ENCODE results near the gene BCL2L11.
A peak's percentile ranks its signal among the peaks of the same experiment; 100 is the strongest.

Gene BCL2L11

DNA sequence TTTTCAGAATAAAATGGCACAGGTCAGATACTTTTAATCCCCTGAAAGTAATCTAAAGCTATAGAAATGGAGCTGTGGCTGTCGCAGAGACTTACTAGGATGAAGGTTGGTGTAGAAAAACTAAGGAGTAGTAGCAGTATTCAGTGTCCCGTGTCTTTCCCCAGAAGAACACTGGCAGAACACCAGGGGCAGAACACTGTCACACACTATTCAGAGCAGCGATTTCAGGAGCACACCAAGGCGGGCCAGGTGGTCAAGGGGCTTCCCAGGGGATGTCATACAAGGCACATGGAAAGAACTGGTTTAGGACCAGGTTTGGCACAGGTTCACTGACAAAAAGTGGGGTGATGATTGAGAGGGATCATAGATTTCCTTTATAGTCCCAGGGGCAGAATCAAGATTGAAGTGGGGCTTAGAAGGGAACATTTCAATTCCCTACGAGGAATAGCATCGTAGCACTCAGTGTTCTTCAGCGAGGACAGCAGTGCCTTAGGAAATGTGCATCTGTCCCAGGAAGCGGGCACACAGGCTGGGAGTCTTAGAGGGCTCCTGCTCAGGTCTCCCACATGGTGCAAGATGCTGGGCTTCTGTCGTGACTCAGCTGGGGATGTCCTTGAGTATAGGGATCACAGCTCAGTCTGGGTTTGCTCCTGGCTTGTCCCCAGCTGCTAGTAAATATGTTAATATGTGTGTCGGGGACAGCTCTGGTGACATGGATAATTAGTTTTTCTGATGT lies 22.6 kb downstream of the BCL2L11 start:
- DNase-seq (ENCODE audit: low spot score): no peak

DNA sequence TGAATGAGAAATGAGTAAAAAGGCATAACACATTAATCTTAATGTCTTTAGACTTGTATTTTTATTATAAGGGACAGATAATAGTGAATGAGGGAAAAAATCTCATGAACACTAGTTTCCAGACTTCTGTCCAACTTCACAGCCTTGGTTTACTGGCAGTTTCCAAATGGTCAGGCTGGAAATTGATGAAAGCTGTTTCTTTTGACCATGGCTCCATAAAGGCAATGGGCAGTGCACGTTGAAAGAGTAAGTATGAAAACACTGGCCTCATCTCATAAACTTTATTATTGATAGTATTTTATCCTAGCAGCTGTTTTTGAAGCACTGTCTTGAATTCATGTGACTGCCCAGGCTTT lies 23.1 kb downstream of the BCL2L11 start:
- DNase-seq (ENCODE audit: low spot score): no peak

DNA sequence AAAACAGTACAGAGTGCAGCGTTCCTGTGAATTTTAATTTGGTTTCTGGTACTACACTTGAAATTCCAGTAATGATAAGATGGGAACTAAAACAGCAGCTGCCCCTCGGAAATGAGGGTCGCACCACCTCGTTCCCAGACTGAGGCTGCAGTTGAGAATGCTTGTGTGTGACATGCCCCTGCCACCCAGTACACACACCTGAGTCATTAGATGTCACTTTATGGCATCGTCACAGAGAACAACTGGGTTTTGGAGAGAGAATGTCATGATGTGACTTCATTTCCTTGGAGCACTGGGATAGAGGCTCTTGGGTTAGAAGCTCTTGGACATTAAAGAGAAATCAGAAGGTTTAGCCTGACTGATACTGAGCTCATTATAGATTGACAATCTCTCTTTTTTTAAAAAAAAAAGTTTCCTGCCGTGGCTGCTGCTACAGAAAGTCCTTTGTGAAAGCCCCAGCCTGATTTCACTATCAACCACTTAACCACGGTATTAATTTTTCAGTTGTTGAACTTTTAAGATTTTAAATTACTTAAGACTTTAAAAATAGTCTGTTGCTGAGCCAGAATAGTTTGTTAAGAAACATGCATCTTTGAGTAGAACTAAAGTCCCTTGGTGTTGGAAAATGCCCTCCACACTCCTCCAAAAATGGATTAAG lies 24.5 kb downstream of the BCL2L11 start:
- DNase-seq (ENCODE audit: low spot score): no peak

DNA sequence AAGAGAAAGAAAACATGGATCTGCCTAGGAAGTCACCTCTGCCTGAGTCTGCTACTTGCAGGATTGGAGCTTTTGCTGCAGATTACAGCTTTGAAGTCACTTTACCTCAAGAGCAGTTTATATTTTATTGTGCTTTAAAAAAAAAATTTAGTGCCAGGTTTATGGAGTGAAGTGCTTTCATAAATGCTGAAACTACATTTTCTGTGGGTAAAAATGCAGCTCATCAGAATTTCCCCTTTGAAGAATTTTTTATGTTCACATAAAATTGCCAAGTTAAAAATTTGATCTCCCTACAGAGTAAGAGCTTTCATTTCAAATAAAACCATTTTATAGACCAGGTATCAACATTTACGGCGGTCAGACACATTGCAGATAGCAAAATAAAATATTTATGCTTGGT lies 25.2 kb downstream of the BCL2L11 start:
- no peak for DNase-seq (ENCODE audit: low spot score)

DNA sequence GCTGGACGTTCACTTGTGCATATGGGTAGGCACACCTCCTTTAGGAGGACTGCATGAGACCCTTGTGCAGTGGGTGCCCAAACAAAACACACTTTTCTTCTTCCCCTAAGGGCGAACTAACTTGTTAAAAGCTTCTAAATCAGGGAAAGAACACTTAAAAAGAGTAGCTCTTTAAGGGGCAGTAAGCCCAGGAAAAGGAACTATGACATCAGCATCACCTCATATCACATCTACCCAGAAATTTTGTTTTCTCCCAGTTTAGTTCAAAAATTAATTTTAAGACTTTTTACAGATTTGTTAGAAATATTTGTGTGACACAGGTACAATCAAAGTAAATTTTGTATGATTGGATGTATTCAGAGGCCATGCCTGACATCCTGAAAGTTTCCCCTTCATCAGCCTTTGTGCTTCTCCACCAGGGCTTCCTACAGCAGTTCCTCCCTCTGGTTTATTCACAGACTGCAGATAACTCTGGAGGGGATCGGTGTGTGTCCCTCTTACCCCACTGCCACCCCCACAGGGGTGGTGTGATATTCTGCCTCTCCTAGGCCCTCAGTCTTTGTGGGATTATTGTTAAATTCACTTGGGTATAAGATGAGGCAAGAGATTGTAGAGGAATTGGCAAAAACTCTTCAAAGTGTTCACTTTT lies 27.6 kb downstream of the BCL2L11 start:
- DNase-seq (ENCODE audit: low spot score): no peak

DNA sequence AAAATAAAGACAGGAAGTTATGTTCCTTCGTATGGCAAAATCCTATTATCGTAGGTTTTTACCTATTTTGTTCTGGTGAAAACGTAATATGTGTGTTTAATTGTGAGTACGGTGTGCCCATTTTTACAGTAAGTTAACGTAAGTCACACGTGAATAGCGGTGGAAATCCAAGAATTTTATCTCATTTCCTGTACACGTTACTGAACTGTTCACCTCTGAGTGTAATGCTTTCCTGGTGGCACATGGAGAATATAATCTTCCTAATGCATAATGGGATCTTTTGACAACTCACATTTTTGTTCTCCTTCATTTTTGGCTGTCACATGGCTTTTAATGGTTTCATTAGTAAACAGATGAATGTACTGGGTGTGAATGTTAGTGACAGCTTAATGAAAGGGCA lies 28.2 kb downstream of the BCL2L11 start:
- no peak for DNase-seq (ENCODE audit: low spot score)

DNA sequence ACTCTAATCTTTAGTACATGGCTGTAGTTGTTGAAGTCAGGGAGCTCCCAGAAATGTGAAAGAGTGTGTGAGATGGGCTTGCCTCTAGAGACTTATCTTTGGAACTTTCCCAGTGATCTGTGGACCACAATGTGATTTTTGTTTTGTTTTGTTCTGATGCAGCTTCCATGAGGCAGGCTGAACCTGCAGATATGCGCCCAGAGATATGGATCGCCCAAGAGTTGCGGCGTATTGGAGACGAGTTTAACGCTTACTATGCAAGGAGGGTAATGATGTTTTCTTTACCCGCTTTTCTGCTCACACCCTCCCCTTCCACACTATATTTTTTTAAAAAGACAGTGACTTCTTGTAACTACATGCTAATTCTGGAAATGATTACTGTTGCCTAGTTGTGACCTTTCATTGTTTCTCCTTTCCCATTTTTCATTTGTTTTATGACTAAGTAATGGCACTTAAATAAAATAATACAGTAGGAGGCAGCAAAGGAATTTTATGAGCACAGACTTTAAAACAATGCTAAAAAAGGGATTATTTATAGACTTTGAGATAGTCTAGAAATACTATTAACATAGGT lies 29.3 kb downstream of the BCL2L11 start:
- no peak for DNase-seq (ENCODE audit: low spot score)

DNA sequence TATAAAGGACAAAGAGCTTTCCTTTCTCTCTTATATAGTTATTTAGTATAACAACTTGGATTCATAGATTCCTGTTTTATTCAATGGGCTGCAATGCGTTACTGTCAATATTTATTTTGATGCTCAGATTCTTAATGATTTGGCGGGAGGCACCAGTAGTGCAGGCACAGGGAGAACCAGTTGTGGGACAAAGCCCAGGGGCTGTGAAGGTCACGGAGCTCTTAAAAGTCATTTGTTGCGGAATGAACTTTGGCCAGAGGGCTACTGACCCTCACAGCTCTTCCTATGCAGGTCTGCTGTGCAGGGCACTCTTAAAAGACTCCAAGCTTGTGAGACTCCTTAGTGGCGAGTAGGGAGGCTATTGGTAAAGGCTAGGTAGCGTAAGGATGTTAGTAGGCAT lies 34.0 kb downstream of the BCL2L11 start:
- DNase-seq (ENCODE audit: low spot score): no peak

DNA sequence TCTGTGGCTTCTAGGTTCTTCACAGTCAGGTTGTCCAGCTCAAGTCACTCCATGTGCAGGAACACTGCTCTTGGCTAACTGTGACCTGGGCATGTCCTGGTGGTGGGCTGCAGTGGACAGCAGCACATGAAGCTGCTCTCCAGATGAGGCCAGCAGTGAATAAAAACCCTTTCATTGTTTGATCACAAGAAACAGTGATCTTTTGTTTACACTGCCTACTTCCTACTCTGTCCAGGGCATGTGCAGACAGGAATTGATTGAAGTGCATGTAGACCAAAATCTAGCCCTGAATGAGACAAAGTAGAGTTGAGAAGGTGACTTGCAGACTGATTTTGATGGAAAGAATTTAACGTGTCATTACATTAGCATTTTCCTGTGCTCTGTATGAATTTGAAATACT lies 34.9 kb downstream of the BCL2L11 start:
- DNase-seq (ENCODE audit: low spot score): no peak

DNA sequence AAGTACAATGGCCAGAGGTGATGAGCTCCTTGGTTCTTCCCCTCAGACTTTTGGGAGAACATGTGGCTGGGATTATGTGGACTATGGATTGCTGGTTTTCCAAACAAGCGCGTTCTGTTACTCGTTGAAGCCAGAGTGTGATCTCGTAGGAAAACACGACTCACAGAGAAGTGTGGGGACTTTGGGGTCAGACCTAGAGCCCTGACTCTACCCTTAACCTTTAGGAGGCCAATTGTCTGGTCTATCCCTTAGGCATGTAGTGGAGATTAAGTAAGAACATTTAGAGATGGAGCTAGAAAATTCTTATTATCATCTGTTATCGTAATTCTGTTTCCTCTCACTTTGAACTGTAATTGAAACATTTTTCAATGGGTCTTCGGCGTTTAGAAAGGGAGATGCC lies 35.8 kb downstream of the BCL2L11 start:
- no peak for DNase-seq (ENCODE audit: low spot score)

DNA sequence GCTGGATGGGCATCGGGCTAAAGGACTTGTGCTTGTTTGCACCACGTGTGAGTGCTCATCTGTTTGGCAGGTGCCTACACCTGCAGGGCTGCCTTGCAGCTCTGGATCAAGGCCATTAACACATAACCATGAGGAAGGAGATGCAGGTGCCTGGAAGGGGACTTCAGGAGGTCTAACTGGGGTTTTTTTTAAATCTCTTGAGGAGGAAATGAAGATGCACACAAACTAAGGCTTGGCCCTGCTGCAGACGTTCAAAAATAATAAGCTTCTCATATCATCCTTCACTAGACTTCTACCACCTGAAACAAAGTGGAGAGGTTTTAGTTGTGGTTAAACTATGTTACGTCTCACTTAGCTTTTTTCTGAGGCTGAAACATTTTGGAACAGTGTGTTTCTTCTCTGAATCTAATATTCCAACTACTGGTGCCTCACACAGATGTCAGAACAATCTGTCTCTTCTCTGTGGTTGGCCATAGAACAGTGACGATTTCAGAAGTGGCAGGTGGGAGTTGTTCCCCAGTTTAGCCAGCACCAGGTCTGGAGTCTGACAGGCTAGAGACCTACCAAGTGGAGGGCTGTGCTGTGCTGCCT lies 36.5 kb downstream of the BCL2L11 start:
- DNase-seq (ENCODE audit: low spot score): no peak

DNA sequence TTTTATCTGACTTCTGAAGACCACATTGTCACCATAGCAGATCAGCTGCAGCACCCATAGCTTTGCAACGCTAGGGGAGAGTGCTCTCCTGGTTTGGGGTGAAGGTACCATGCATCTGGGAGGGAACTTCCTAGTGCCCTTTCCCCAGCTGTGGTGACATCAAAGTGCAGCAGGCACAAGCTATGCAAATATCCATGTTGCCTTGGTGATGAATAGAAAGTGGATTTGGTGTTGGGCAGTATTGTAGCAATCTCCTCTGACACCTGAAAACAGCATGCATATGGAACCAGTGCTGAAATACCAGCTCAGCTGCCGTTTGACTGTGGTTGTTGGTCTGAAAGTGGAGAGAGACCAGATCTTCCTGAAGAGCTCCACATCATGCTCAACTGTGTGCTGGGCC lies 37.1 kb downstream of the BCL2L11 start:
- DNase-seq (ENCODE audit: low spot score): no peak

DNA sequence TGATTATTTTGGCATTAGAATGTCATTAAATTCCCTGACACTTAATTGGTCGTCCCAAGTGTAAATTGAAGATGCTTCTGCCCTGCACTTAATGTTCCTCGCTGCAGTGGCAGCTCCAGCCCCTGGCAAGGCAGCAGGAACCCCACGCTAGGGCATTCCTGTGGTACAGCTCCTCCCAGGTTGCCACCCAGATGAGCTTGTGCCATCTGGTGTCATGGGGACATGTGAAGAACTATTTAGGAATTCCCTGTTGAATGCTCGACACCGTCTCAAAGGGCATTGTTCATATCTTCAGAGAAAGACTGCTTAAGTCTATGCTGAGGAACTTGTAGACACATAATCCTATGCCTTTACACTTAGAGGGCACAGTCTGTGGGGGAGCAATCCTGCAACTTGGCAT lies 38.9 kb downstream of the BCL2L11 start:
- no peak for DNase-seq (ENCODE audit: low spot score)

DNA sequence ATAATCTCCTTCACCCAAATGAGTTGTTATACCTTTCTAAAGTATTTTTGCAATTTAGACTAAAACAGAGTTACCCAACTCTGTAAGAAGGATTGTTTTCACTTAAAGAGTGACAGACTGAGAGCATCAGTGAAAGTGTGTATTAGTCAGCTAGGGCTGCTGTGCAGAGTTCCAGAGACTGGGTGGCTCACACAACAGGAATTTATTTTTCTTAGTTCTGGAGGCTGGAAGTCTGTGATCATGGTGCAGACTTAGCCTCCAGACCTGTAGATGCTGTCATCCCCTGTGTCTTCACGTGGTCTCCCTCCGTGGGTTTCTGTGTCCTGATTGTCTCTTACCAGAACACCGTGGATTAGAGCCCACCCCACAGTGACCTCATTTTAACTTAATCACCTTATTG lies 40.0 kb downstream of the BCL2L11 start:
- DNase-seq (ENCODE audit: low spot score): peak; percentile 91

DNA sequence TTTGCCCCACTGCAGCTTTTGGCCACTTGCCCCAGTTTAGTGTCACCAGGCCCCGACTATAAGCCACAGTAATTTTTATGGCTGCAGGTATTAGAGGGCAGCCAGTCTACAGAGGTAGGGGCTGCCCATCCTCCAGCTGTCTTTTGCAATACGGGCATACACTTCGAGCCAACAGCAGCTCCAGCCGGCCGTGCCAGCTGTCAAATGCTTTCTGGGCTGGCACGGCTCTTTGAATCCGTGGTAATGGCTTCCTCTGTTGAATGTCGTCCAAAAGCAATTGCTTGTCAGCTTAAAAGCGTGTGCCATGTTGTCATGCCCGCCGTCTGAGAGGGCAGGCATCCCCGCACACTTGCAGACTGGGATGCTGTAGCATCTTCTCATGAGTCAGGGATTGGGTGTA lies 41.3 kb downstream of the BCL2L11 start:
- no peak for DNase-seq (ENCODE audit: low spot score)

DNA sequence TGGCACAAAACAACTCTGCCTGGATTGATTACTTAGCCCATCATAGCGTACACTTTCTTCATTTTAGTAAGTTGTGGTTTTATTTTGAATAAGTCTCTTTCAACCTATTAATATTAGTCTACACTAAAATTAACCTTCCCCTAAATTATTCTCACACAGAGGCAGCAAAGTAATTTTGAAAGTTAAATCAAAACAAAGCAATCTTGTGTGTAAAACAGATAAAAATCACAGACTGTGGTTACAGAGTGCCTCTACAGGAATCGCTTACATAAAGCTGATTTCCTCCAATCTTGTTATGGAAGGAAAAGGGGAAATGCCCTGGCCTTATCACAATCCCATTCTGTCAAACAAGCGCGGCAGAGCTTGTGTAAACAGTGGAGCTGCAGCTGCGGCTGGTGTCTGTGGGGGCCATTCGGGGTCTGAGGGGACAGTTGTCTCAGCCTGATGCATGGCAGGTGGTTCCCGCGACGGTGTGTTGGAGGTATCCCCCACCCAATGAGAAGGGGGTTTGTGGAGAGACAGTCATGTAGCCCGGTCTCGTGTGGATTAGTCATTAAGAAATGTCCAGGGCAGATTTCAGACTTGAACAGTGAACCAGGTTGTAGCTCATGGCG lies 42.1 kb downstream of the BCL2L11 start:
- DNase-seq (ENCODE audit: low spot score): no peak

DNA sequence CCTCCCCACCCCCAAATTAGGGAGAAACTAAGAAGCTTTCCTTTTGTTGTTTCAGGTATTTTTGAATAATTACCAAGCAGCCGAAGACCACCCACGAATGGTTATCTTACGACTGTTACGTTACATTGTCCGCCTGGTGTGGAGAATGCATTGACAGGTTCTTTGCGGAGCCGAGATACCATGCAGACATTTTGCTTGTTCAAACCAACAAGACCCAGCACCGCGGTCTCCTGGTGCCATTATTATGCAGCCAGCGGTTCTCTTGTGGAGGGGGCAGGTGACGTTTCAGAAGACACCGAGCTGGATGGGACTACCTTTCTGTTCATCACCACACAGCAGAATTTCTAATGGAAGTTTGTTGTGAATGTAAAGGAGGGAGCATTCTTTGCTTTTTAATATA lies 43.4 kb downstream of the BCL2L11 start:
- DNase-seq (ENCODE audit: low spot score): no peak

DNA sequence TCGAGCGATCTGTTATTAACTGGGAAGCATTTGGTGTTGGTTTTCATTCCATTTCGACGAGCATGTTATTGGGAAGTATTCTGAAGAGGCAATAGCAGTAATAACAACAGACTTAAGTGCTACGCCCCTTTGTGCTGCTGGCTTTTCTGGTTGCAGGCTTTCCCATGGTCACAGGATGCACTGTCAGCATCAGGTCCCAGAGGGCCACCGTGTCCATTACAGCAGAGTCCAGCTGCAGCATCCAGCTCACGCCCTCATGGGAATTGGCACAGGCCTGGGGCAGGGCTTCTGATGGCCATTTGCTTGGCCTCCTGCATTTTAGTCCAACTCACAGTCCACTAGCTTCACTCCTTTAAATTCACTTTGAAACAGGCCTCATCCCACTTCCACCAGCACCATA lies 44.4 kb downstream of the BCL2L11 start:
- no peak for DNase-seq (ENCODE audit: low spot score)

DNA sequence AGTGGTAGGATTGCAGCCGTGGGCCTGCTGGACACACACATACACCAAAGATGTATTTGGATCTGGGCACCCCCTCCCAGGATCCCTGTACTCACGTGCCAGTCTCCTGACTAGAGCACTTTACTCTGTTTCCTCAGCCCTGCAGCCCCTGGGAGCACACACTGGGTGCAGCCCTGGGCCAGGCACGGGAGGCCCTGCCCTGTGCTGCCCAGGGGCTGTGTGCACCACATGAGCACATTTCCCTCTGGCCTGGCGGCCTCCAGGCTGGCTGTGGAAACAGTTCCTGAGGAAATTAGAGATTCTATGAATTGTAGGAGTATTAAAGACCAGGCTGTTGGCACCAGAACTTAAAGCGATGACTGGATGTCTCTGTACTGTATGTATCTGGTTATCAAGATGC lies 45.4 kb downstream of the BCL2L11 start:
- no peak for DNase-seq (ENCODE audit: low spot score)

DNA sequence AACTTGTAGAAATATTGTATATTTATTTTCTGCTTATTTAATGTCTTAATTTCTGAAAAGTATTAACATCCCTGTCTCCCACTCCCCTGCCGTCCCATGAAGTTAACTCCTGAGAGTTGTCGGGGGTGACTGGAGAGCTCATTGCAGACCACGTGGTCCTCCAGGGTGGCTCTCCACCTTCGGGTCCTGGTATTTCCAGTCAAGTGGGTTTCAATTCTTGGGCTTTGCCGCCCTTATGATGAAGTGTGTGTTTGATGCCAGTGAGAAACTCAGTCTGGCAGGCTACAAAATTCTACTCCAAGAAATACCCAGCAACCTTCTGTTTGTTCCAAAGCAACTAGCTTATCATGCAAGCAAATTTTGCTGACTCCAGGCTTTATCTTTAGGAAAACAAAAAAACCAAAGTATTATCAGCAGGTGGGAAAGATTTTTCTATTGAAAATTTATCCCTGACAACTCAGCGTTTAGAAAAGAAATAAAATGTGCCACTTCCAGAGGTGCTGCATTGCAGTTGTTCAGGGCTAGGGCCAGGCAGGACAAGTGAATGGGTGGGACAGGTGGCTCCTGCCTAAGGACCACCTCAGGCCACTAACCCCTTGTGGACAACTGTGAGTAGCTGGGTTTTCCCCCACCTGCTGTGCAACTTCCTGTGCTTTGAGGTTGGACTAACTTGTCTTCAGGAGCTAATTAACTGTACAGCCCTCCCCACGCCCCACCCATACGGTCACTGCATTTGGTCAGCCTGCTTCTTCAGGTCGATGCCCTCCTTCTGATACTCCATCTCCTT lies 46.6 kb downstream of the BCL2L11 start:
- DNase-seq (ENCODE audit: low spot score): no peak

DNA sequence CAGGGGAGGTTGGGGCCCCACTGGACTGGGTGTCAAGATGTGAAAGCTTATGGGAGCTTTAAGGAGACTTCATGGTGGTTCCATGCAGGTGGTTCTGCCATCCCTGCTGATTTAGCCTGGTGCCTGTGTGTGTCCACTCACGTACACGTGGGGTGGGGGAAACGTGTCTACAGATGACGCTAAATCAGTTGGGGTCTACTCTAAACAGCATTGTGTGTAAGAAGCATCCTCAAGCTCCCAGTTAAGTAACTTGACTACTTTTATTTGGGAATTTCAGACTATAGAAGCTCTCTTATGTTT lies 47.1 kb downstream of the BCL2L11 start:
- DNase-seq (ENCODE audit: low spot score): no peak

Data from AG20443 (cell line).